ENCODE measurements around the gene CADM1. TPM values are rescaled to one million over a fixed set of nuclear protein-coding genes. Genes with fewer than 3 reads are reported as not detected.
A peak's percentile ranks its signal among the peaks of the same experiment; 100 is the strongest.

The CADM1 gene
- polyA plus RNA-seq, 1 donor, result 161 TPM

DNA sequence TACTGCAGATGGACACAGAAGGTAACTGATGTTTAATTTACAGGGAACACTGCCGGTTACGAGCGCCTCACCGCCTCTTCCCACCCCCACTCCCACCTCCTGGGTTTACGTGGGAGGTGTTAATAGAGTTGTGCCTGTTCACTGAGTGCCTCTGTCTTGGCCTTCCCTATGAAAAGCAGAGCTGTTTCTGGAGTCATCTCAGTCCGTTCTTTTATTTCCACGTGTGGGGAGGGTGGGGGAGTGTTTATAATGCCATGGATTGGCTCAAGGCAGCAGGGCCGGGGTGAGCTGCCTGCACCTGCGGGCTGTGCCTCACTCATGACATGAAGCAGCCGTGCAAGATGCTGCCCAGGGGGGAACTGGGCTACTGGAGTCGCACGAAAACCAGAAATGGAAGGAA, 322.7 kb downstream of the CADM1 start:
- DNase-seq, result peak; percentile 78

DNA sequence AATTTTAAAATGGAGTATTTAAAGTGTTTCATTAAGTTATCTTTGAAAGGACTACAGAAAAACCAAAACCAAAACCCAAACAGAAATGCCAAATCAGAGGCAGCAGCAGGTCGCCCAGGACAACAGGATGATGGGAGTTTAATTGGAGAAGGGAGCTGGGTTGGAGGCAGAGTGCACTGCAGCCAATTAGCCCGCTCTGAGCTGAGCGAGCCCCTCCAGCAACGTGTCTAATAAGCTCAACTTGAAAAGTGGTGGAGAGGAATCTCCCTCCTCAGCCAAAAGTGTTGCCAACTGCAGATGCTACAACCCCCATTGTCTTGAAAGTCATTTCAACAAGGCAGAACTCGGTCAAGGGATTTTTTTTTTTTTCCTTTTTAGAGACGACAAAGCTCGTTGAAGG, 323.9 kb downstream of the CADM1 start:
- no peak for DNase-seq

DNA sequence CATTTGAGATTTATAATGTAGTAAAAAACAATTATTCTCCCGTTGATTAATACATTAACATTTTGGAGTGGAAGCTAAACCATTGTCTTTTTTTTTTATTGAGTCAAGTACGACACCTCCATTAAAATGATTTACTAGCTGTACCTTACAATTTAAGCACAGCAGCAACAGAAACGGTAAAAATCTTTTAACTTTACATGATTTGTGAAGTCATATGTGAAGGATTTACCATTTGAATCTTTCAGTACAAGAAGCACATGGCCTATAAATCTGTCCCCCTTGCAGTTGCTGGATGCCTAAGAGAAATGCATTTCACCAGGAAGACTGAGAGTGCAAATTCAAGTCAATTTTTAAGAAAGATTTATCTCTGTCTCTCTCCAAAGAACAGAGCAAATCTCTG, 324.6 kb downstream of the CADM1 start:
- DNase-seq, result peak; percentile 62

DNA sequence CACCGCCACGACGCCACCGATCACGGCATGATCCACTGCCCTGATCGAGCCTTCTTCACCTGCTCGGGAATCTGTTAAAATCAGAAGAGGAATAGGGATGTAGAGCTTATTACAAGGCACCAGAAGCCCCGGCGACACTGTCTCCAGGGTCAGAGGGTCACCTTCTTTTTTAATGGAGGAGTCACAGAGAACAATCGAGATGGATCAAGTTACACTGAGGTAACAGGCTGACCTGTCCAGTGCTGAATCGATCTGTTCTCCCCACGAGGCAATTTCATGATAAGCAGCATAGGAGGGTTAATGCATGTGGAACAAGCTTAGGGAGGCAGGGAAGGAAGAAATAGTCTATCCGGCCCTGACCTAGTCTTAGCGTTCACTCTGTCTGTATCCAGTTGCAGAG, 325.5 kb downstream of the CADM1 start:
- no peak for DNase-seq

DNA sequence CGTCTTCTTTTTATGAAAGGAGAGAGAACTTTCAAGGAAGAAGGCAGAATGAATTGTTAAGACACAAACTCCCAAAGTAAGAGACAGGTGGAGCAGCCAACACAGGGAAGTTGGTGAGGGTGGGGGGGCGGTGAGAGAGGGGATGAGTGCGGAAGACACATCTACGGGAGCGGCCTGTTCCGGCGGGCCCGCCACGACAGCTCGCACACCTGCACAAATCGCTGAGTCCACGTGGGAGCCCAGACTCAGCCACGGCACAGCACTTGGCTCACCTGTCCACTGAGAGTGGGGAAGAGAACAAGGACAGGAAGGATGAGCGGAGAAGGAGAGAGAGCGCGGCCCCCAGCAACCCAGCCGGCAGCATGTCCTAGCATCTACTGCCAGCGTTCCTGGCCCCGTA, 331.1 kb downstream of the CADM1 start:
- no peak for DNase-seq

DNA sequence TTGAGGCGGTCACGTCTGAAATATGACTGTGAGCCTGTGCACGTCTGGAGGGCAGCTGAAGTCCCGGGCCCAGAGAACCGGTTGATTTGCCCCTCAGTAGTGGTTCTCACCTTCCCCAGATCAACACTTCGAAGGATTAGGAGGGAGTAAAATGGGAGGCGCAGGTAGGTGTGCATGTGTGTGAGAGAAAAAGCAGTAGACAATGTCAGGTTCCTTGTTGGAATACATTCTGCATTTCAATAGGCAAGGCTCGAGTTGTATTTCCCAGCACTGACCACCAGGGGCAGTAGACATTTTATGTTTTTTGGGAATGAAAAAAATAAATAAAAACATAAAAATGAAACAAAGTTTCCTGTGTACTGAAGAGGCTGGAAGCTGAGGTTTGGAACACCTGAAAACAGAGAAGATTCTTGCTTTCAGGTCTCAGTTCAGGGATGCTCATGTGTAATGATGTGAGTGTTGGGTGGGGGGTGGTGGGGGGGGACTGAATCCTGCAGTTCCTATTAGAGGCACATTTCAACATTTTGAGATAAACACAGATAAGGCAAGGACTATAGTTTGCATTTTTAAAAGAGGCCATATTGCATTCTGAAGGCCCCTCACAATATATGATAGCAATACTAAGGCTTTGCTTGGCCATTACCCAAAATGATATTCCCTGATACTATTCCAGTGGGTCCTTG, 333.9 kb downstream of the CADM1 start:
- peak; percentile 46 for DNase-seq

DNA sequence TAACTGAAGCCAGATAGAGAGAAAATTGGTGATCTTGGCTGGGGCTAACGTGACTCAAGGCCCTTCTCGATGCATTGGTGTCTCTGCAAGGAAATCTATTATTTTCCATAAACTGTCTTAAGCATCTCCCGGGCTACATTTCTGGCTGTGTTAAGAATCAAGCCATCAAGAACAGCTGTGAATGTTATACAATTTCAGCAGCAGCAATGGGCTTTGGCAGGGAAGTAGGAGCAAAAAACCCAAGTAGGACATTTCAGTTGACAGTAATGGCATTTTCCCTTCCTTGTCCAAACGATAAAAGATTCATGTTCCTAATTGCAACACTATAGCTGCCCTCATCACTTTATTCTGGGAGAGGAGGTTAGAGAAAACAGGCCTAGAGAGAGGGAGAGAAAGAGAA, 335.0 kb downstream of the CADM1 start:
- no peak for DNase-seq

DNA sequence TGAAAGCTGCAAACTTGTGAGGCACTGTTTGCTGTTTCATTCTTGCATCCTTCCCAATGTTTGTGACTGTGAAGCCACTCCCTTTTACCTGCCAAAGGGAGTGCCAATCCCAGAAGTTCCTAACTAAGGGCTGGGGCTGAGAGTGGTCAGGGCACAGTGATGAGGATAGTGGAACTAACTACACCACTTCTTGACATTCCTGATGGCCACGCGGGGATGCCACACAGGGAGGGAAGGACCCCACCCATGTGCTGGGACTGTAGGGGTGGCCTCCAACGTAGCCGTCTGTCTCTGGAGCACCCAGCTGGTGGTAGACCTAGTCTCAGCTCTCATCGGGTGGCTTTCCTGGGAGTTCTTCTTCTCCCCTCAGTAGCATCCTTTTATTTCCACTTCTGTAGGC, 335.5 kb downstream of the CADM1 start:
- no peak for DNase-seq

DNA sequence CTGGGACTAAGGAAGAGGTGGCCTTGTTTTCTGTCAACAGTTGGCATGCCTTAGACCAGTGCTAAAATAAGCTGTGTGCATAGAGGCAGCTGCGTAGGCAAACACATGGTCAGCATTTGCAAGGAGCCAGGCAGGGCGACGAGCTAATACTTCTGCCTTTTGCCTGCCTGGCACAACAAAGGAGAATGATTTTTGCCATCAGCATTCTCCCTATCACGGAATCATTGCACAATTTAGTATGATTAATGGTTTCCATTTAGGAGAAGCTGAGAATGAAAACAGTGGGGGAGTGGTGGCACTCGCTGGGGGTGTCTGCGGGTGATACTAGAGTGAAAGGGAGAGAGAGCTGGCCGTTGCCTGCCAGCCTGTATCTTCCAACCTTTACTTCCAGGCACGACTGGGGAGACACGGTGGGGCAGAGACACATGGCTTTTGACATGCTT, 336.0 kb downstream of the CADM1 start:
- DNase-seq, result no peak

DNA sequence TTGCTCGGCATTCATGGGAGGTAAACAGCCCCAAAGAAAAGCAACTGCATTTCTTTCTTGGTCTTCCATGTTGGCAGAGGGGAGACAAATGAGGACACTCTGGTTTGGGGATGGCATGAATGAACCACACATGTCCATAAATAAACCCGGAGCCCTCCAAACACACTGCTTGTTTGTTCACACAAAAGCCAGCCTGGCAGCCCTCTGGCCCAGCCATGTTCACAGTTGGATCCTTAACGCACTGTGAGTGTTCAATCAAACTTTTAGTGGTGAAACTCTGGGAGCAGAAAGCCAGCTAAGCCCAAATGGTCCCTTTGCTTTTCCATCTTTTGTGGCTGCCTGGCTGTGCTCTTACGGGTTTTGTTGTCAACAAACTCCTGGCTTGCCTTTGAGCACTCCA, 336.8 kb downstream of the CADM1 start:
- no peak for DNase-seq

DNA sequence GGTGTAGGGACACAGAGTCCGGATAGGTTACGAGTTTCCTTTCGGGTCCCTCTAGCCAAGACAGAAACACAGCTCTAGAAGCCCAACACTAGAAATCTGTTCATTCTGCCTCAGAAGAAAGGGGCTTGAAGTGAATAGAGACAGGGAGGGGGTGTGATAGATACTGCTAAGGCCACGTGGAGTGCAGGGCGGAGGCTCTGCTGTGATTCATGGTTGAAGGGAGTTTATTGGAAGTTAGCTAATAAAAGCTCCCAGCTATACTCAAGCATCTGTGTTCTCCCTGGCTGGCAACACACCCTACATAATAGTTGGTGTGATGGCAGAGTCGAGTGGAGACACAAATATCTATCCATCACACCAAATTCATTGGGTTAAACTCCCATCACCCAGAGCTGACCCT, 337.4 kb downstream of the CADM1 start:
- no peak for DNase-seq

DNA sequence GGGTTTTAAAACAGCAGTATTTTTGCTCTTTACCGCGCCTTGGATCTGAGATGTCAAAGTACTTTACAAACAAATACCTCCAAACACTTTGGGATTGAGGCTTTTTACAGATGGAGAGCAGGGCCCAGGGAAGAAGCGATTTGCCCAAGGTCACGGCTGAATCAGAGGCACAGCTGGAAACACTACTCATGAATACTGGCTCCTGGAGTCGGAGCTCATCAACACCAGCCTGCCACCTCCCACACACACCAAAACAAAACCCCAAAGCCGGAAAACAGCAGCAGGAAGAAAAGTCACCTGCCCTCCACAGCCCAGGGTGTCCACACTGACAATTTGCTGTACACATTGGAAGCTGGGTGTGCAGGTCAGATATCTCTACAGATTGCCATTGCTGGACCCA, 339.4 kb downstream of the CADM1 start:
- DNase-seq, result no peak

DNA sequence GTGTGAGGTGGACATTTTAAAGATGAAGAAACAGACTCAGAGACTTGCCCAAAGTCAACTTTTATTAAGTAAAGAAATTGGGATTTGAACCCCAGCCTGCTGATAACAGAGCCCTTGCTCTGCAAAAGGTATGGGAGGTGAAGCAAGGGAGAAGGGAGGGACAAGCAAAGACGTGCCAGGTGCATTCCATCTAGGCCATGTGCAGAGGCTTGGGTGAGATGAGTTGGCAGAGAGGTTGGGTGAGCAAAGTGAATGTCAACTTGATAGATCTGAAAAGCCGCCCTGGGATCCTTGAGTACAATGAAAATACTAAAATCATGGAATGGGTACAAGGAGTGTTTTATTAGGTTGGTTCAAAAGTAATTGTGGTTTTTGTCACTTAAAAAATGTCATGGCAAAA, 341.3 kb downstream of the CADM1 start:
- DNase-seq, result no peak

DNA sequence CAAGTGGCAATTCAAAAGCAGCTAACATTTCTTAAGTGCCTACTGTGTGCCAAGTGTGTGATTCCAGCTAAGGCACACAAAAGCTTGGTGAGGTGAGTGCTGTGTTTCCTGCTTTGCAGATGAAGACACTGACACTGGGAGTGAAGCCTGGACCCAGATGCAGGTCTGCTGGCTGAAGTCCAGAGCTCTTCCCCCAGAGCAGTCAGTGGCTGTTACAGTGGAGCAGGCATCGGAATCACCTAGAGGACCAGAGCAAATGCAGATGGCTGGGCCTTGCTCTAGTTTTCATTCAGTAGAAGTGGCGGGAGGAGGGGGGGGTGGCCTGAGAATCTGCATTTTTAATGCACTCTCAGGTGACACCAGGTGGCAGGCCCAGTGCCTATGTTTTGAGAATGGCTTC, 342.3 kb downstream of the CADM1 start:
- no peak for DNase-seq

DNA sequence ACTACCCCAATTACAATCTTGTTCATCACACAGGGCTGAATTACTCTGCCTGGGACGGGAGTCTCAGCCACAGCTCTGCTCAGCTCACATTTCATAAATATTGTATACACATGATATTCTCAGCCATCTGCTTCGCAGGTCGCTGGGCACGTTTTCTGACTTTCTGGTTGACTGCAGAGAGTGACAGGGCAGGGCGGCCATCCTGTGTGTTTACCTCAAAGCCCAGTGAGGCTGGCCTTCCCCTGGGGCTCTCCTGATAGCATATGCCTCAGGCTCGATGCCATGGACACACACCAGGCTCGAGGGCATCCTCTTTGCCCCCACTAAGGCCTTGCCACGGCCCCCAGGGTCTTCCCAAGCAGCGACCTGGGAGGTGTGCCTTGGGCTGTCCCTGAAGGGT, 345.0 kb downstream of the CADM1 start:
- DNase-seq, result no peak

DNA sequence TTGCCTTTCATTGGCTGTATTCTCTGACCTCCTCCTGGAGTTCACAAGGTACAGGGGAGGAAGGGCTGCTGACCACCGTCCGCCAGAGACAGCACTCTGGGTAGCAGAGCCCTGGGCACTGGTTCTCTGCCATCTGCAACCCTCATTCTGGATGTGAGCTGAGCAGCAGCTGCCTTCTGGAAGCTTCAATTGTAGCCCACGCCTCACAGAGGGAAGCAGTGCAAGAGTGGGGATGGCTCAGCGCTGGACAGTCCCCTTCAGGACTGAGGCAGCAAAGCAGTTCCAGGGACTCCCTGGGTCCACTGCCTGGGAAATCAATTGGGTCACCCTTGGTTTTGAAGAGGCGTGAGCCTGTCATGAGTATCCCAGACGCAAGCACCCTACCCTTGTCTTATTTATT, 346.2 kb downstream of the CADM1 start:
- no peak for DNase-seq

DNA sequence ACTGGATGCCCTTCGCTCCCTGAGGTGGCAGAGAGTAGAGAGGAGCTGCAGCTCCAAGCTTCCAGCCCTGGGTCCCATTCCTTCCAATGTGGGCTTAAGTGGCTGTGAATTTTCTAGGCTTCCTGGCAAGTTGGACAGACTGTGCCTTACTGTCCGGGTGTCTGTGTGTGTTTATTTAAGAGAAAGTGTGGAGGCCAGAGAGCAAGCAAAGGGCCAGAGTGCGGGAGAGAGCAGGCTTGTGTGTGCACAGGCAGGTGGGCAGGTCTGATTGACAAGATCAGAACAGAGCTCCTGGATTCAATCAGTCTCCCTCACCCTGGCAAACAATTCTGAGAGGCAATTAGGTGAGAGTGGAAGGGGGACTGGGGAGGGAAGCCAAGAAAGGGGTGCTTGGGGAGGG, 347.0 kb downstream of the CADM1 start:
- DNase-seq, result no peak

DNA sequence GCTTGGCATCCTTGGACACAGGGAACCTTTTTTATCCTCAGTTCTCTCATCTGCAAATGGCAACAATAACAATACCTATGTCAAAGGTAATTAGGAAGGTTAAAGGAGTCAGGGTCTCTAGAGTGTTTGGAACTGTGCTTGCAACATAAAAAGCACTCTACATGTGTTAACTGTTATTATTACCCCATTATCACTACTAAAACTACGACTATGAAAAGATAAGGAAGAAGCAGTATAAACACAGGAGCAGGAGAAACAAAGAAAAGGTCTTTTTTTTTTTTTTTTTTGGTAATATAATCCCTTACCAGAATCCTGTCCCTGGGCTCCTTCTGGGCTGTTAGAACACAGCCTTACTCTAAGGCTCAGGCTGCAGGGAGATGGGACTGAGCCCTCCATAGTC, 348.2 kb downstream of the CADM1 start:
- no peak for DNase-seq

DNA sequence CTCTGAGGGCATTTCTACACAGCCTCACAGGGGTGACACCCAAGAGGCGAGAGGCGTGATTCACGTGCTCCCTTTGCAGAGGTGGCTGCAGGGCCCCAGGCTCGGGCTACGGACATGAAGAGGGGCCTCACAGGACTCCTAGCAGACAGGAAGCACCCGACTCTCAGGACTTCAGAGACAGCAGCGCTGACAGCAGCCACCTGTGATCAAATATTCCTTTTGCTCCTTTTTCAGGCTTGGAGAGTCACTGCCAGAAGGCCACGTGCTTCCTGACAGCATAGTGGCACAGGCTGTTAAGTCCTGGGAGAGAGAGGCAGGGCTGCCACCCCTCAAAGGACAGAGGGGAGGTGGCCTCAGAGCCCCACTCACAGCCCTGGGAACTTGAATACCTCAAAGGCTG, 348.9 kb downstream of the CADM1 start:
- DNase-seq, result peak; percentile 32

DNA sequence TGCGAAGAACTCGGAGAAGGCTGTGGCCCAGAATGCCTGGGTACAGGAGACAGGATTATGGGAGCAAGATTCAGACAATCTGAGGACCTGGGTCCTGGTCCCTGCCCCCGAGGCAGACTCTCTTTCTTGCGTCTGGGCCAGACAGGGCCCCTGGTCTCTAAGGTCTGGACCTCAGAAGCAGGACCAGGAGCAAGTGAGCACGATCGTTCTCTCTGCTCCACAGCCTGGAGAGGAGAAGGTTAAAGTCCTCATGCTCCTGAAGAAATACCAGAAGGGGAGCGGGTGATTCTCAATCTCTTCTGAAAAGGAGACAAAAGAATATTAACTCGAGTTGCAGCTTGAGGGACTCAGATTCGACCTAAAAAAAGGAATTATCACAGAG, 349.9 kb downstream of the CADM1 start:
- DNase-seq, result no peak

DNA sequence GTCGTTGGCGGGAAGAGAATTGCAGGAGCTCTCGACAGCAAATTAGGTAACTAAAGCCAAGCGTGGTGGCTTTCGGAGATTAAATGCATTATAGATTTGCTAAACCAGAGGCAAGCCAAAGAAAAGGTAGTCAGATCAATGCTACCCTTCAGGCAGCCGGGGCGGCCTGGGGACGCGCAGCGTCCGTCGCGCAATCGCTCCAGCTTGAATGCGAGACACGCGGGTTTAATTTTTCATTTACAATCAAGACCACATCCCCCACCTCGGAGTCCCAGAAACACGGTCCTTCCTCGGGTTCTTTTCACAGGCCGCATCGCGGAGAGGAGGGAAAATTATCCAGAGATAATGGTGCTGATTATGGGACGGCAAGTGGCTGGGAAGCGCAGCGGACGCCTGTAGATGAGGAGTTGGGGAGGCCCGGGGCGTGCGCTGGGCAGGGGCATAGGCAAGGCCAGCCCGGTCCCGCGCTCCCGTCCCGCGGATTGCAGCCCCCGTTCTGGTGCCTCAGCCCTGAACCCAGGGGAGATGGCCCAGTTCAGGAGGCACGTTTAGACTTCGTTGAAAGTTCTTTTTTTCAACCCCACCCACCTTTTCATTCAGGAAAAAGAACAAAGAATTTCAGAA, 350.4 kb downstream of the CADM1 start:
- no peak for DNase-seq

DNA sequence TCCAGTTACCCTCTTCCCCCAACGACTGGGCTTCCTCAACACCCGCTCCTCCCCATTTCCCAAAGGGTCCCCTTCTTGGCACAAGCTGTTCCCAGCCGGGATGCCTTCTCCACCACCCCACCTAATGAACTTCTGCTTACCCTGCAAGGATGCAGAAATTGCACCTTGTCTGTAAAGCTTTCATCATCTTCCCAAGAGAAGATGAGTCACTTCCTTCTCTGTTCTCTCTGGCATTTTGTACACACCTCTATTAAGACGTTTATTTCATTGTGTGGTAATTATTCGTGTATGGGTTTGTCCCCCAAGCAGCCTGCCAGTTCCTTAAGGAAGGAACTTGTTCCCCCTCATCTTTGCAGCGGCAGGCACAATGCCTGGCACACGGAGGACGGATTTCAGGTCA, 351.1 kb downstream of the CADM1 start:
- no peak for DNase-seq

DNA sequence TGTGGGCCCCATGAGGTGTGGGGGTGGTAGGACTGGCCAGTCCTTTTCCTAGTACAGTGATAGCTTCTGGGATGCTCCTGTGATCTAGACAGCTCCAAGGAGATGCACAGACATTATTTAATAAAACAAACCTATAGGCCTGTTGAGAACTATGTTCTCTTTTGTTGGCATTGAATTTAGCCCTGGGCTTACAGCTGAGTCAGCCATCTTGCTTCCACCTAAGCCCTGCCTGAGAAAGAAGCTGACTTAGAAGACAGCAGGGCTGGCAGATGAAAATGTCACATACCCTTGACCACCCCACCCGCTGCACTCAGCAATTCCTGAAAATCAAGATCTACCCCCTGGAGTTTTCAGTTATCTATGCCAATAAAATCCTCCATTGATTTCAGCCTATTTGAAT, 353.2 kb downstream of the CADM1 start:
- no peak for DNase-seq

DNA sequence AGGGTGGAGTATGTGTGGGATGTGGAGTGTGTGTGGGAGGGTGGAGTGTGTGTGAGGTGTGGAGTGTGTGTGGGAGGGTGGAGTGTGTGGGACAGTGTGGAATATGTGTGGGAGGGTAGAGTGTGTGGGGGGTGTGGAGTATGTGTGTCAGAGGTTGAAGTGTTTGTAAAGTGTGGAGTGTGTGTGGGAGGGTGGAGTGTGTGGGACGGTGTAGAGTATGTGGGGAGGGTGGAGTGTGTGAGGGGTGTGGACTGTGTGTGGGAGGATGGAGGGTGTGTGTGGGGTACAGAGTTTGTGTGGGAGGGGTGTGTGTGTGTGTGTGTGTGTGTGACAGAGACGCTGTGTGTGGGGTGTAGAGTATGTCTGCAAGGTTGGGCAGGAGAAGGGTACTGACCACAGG, 355.5 kb downstream of the CADM1 start:
- DNase-seq, result no peak

DNA sequence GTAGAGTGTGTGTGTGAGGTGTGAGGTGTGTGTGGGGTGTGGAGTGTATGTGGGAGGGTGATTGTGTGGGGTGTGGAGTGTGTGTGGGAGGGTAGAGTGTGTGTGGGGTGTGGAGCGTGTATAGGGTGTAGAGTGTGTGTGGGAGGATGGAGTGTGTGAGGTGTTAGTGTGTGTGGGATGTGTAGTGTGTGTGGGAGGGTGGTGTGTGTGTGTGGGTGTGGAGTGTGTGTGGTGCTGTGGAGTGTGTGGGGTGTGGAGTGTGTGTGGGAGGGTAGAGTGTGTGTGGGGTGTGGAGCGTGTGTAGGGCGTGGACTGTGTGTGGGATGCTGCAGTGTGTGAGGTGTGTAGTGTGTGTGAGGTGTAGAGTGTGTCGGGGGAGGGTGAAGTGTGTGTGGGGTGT, 356.1 kb downstream of the CADM1 start:
- DNase-seq, result no peak

Data from left kidney (tissue), 2 donors.